CD4-positive, alpha-beta T cell treated with Interleukin-6 at 100 ng/mL for 8 hours (primary cell): ENCODE data around the gene FAAP20.

ENCODE experiments used
- DNase-seq: peaks from one replicate; pipeline ENCODE4 v3.0.0-alpha.2; 2020; ENCODE audit warnings: mixed read lengths, low spot score

Gene FAAP20

DNA sequence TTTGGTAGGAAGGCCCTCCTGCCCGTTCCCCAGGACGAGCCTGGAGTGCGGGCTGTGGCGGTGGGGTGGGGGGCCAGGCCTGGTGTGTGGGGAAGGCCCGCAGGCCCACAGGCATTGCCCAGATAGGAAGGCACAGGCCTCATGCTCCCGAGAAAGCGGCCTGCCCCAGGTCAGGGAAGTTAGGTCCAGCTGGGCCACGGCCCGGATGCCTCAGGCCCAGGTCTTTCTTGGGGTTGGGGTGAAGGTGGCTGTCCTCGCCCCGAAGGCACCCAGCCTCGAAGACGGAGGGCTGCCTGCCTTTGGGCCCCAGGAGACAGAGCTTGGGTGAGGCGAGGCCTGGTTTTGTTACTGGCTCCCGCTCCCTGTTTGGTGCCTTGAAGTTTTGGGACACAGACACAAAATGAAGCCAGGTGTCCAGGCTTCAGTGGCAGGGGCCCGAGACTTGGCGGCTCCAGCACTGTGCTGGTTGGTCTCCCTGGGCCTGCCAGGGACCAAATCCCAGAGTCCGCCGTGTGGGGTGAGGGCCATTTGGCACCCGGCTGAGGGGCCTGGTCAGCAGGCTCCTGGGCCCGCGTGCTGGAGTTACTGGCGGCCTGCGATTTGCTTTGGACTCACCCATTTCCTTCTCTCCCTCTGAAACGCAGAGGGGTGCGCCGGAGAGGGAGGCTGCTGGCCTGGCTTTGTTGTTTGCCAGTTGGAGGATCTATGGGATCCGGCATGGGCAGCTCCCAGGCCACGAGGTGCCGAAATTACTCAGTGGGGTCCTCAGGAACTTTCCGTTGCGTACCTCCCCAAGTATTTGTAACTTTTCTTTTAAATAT, 35.5 kb upstream of the FAAP20 start:
- no peak for DNase-seq

- peak; percentile 55 for DNase-seq
Measured at GRCh38 chr1:2229037-2229864, 34.7 kb upstream of the FAAP20 start.

DNA sequence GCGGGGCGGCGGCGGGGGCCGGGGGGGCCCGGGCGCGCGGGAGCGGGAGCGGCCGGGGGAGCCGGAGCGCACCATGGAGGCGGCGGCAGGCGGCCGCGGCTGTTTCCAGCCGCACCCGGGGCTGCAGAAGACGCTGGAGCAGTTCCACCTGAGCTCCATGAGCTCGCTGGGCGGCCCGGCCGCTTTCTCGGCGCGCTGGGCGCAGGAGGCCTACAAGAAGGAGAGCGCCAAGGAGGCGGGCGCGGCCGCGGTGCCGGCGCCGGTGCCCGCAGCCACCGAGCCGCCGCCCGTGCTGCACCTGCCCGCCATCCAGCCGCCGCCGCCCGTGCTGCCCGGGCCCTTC, 34.1 kb upstream of the FAAP20 start:
- no peak for DNase-seq

DNA sequence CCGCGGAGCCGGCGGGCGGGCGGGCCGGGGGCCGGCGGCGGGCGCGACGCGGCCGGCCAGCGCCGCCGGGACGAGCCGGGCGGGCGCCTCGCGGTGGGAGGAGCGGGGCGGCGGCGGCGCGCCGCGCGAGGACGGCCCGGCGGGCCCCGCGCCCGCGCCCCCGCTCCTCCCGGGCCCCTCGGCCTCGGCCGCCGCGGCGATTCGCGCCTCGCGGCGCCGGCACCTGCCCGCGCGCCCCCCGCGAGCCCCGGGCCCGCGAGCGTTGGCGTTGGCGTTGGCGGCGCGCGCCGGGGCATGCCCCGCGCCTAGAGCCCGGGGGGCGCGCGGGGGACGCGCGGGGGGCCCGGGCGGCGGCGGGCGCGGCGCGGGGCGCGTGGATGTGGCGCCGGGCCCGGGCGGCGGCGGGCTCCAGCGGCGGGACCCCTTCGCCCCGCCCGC, 33.6 kb upstream of the FAAP20 start, which contains the start of gene SKI:
Gene SKI (plus strand): TSS at position 163 of the 438 bp plus-strand sequence. CDS start 448 bp downstream, outside the sequence.
- DNase-seq: no peak

DNA sequence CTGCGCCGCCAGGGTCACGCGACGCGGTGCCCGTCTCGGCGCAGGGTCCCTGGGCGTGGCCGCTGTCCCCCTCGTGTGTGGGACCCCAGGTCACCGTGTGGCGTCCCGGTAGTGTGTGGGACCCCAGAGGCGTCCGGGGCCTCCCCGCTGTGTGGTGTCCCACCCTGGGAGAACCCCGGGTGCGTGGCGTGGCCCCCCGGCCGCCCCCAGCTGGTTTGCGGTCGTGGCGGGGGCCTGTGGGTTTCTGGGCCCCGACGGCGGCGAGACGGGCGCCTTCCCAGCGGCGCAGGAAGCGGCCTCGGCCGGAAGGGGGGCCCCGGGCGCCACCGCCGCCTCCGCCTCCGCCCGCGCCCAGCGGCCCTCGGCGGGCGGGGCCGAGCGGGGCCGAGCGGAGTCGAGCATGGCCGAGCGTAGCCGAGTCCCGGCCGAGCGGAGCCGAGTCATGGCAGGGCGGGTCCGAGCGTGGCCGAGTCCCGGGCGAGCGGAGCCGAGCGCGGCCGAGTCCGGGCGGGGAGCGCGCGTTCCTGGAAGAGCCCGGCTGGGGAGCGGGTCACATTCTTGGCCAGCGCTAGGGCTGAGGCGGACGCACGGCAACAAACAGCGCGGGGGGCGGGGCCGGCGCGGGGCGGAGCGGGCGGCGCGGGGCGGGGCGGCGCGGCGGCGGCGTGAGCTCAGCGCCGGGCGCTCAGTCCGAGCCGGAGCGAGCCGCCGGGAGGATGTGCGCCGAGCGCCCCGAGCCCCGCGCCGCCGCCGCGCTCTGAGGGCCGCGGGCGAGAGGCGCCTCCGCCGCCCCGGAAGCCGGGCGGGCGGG, 33.0 kb upstream of the FAAP20 start:
- DNase-seq: peak; percentile 96

GRCh38 chr1:2226525-2227345, 32.2 kb upstream of the FAAP20 start:
- no peak for DNase-seq

GRCh38 chr1:2224631-2225428, 30.3 kb upstream of the FAAP20 start:
- DNase-seq: no peak

GRCh38 chr1:2224170-2224584, 29.6 kb upstream of the FAAP20 start:
- no peak for DNase-seq

DNA sequence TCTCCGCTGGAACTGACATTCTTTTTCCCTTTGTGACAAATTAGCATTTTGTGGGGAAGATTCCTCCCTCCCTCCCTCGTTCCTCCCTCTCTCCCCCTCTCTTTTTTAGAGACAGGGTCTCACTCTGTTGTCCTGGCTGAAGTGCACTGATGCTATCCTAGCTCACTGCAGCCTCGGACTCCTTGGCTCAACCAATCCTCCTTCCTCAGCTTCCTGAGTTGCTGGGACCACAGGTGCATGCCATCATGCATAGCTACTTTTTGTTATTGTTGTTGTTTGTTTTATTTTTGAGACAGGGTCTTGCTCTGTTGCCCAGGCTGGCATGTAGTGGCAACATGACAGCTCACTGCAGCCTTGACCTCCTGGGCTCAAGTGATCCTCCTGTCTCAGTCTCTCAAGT, 26.7 kb upstream of the FAAP20 start:
- DNase-seq: no peak

DNA sequence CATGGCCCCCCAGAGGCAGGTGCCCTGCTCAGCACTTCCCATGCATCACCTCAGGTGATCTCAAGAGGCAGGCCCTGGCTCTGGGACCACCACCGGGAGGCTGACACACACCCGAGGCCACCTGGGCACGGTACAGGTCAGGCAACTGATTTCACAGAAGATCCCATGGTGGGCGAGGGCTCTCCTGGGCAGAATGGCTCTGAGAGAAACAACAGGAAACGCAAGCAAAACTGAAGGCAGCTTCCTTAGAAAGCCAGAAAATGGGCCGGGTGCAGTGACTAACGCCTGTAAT, 22.1 kb upstream of the FAAP20 start:
- no peak for DNase-seq

DNA sequence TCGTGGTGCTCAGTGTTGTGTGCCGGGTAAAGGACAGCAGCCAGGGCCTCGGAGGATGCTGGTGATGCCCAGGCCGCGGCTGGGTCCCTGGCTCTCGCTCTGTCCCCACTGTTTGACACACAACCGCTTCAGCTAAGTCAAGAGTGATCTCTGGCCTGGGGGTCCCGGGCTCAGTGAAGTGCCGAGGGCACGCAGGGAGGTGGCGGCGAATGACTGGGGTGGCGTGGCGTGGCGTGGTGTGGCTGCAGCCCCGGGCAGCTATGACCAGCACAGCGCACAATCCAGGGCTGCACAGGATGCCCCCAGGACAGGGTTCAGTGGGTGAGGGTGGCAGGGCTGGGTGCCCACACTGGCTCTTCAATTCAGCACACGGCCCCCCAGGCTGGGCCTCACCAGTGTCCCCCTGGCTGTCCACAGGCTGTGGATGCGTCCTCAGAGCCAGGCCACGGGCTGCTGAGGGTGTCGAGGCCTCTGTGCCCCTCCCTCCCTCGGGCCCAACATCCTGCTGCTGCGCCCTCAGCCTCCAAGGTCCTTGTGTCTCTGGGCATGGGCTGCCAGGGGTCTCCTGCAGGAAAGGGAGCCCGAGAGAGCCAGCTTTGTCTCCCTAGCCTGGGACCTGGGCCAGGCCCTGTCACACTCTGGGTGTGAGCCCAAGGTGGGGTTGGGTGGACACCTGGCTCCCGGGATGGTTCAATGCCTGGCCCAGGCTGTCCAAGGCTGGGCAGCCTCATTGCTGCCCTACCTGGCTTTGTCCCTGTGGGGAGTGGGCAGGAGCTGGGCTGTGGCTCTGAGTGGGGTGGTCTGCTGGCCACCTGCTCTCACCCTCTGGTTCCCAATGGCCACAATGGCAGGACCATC, 21.6 kb upstream of the FAAP20 start:
- no peak for DNase-seq

DNA sequence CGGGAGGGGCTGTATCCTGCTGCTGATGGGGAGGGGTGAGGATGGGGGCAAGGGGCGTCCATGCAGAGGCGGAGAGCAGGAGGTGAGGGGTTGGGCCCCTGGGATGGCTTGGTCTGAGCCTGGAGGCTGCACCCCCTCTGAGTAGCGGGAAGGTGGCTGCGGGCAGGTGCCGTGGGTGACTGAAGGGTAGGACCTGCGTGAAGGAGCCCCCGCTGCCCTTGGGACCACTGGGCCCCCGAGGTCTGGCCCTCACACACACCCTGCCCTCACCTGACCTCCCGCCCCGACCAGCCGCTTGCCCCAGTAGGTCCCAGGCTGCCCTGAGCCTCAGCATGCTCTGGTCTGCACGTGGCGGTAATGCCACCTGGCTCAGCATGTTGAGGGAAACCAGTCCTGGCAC, 20.8 kb upstream of the FAAP20 start:
- no peak for DNase-seq

DNA sequence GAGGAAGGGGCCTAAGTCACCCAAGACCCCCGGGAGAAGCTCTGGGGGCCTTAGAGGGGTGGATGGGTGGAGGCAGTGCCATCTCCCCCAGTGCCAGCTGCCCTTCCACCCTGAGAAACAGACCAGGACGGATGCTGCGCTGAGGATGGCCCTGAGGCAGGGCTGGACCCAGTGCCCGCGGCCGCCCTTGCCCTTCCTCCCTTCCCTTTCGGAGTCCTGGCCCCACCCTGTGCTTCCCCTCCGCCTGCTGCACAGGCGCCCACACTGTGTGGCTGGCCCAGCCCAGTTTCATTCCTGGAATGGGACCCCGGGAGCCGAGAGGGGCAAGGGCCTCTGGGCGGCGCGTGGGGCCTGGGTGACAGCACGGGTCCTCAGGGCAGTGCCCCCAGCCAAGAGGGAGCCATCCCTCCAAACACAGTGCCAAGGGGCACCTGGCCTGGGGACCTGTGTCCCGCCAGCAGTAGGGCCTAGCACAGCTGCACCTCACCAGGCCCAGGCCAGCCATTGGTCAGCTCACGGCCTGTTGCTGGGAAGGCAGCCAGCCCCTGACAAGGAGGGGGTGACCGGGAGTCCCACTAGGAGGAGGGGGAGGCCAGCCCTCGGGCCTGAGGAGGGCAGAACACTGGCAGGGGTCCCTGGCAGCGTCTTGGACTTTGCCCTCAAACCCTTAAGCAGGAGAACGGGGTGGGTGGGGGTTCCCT, 20.1 kb upstream of the FAAP20 start:
- DNase-seq: no peak

- no peak for DNase-seq
Measured at GRCh38 chr1:2213576-2214505, 19.3 kb upstream of the FAAP20 start.

GRCh38 chr1:2212532-2213491, 18.2 kb upstream of the FAAP20 start:
- DNase-seq: peak; percentile 60

DNA sequence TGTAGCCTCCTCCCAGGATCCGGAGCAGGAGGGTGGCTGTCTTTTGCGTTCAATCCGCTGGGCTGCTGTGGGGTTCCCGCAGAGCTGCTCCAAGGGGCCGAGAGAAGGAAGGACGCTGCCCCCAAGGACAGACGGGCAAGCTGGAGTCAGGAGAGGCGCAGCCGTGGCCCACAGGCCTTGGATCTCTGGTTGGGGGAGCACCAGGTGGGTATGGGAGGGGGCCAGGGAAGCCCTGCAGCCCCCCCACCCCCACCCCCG, 17.6 kb upstream of the FAAP20 start:
- DNase-seq: no peak

DNA sequence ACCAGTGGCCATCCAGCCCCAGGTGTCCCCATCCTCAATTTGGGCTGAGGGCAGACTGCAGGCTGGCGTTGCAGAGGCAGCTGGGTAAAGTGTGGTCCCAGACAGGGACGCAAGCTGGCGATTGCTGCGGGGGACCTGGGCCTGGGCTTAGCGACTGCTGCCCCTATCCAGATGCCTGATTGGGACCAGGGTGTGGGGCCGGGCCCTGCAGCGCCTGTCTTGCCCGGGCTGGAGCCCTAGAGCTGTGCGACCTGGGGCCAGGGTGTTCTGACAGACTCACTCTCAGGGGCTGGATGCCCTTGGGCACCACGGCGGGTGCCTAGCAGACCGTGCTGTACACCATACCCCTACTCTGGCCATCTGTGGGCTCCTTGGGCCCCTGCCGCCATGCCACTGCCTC, 16.2 kb upstream of the FAAP20 start:
- DNase-seq: no peak
